ENCODE measurements around the gene CCDC159. TPM values are rescaled to one million over a fixed set of nuclear protein-coding genes. Genes with fewer than 3 reads are reported as not detected.

CCDC159 gene
- total and polyA plus RNA-seq, 2 experiments from 2014 or later = 3.4 to 6.2 TPM

GRCh38 chr19:11399667-11400066 is 53.3 kb downstream of the CCDC159 start (continued):
- TF ChIP-seq, protein P1, sequence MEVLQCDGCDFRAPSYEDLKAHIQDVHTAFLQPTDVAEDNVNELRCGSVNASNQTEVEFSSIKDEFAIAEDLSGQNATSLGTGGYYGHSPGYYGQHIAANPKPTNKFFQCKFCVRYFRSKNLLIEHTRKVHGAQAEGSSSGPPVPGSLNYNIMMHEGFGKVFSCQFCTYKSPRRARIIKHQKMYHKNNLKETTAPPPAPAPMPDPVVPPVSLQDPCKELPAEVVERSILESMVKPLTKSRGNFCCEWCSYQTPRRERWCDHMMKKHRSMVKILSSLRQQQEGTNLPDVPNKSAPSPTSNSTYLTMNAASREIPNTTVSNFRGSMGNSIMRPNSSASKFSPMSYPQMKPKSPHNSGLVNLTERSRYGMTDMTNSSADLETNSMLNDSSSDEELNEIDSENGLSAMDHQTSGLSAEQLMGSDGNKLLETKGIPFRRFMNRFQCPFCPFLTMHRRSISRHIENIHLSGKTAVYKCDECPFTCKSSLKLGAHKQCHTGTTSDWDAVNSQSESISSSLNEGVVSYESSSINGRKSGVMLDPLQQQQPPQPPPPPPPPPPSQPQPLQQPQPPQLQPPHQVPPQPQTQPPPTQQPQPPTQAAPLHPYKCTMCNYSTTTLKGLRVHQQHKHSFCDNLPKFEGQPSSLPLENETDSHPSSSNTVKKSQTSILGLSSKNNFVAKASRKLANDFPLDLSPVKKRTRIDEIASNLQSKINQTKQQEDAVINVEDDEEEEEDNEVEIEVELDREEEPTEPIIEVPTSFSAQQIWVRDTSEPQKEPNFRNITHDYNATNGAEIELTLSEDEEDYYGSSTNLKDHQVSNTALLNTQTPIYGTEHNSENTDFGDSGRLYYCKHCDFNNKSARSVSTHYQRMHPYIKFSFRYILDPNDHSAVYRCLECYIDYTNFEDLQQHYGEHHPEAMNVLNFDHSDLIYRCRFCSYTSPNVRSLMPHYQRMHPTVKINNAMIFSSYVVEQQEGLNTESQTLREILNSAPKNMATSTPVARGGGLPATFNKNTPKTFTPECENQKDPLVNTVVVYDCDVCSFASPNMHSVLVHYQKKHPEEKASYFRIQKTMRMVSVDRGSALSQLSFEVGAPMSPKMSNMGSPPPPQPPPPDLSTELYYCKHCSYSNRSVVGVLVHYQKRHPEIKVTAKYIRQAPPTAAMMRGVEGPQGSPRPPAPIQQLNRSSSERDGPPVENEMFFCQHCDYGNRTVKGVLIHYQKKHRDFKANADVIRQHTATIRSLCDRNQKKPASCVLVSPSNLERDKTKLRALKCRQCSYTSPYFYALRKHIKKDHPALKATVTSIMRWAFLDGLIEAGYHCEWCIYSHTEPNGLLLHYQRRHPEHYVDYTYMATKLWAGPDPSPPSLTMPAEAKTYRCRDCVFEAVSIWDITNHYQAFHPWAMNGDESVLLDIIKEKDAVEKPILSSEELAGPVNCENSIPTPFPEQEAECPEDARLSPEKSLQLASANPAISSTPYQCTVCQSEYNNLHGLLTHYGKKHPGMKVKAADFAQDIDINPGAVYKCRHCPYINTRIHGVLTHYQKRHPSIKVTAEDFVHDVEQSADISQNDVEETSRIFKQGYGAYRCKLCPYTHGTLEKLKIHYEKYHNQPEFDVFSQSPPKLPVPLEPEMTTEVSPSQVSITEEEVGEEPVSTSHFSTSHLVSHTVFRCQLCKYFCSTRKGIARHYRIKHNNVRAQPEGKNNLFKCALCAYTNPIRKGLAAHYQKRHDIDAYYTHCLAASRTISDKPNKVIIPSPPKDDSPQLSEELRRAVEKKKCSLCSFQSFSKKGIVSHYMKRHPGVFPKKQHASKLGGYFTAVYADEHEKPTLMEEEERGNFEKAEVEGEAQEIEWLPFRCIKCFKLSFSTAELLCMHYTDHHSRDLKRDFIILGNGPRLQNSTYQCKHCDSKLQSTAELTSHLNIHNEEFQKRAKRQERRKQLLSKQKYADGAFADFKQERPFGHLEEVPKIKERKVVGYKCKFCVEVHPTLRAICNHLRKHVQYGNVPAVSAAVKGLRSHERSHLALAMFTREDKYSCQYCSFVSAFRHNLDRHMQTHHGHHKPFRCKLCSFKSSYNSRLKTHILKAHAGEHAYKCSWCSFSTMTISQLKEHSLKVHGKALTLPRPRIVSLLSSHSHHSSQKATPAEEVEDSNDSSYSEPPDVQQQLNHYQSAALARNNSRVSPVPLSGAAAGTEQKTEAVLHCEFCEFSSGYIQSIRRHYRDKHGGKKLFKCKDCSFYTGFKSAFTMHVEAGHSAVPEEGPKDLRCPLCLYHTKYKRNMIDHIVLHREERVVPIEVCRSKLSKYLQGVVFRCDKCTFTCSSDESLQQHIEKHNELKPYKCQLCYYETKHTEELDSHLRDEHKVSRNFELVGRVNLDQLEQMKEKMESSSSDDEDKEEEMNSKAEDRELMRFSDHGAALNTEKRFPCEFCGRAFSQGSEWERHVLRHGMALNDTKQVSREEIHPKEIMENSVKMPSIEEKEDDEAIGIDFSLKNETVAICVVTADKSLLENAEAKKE (CRISPR knock-in tag; IDR thresholded peaks at IDR 0.05) = no peak

DNA sequence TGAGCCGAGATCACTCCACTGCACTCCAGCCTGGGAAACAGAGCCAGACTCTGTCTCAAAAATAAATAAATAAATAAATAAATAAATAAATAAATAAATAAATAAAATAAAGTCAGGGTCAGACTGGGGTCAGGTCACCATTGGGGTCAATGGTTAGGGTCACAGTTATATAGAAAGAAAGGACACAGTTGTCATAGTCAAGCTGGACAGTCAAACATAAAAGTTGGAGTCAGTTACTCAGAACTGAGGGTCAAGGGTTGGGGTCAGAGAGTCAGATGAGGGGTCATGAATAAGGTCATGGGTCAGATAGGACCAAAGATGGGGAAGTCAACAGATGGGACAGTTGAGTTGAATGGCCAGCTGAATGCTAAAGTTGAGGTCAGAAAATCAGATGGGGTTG is 54.5 kb downstream of the CCDC159 start:
- Mint-ChIP-seq H3K27ac (no peak overlapping the region), H3K27me3 (ENCODE audit: insufficient read depth, low read depth, poor library complexity) (peaks cover 11% of the 10 kb centered on the region), H3K9me3 (no peaks in the 10 kb centered on the region), H3K4me1 (no peaks in the 10 kb centered on the region; the same call in 2 of the 3 replicates), H3K36me3 (ENCODE audit: low read depth) (peaks cover 46% of the 10 kb centered on the region), H3K4me3 (no peak overlapping the region)
- H2AFZ ChIP-seq = no peak overlapping the region
- H3K36me3 ChIP-seq (ENCODE audit: insufficient read depth) = no peaks in the 10 kb centered on the region; the same call in 1 of the 2 replicates
- no peak for DNase-seq (ENCODE audit: low spot score)
- no peaks in the 10 kb centered on the region for H3K9me2 ChIP-seq (ENCODE audit: insufficient read depth)
- no peak overlapping the region for H3K4me2 ChIP-seq
- H3K27me3 ChIP-seq (ENCODE audit: insufficient read depth) = no peaks in the 10 kb centered on the region
- peaks cover 6% of the 10 kb centered on the region; the same call in 1 of the 2 replicates for H3F3A ChIP-seq (replicated peaks; ENCODE audit: low read depth)
- no peak for ATAC-seq
- no peaks in the 10 kb centered on the region for H4K20me1 ChIP-seq (replicated peaks; ENCODE audit: insufficient read depth)
- H3K4me1 ChIP-seq (ENCODE audit: insufficient read depth) = no peaks in the 10 kb centered on the region; the same call in 1 of the 2 replicates
- H3K27ac ChIP-seq (ENCODE audit: low read depth) = no peak overlapping the region
- no peak overlapping the region for H3K4me3 ChIP-seq
- no peaks in the 10 kb centered on the region for H3K79me2 ChIP-seq (replicated peaks; ENCODE audit: insufficient read depth)
- no peak for TF ChIP-seq ETS1 (IDR thresholded peaks at IDR 0.05)
- TF ChIP-seq, protein P2, sequence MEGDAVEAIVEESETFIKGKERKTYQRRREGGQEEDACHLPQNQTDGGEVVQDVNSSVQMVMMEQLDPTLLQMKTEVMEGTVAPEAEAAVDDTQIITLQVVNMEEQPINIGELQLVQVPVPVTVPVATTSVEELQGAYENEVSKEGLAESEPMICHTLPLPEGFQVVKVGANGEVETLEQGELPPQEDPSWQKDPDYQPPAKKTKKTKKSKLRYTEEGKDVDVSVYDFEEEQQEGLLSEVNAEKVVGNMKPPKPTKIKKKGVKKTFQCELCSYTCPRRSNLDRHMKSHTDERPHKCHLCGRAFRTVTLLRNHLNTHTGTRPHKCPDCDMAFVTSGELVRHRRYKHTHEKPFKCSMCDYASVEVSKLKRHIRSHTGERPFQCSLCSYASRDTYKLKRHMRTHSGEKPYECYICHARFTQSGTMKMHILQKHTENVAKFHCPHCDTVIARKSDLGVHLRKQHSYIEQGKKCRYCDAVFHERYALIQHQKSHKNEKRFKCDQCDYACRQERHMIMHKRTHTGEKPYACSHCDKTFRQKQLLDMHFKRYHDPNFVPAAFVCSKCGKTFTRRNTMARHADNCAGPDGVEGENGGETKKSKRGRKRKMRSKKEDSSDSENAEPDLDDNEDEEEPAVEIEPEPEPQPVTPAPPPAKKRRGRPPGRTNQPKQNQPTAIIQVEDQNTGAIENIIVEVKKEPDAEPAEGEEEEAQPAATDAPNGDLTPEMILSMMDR (conservative IDR thresholded peaks at IDR 0.05; ENCODE audit: low read depth in 2 of 2) = no peak
- TF ChIP-seq POLR2AphosphoS5 (IDR thresholded peaks at IDR 0.05; ENCODE audit: low read depth) = no peak
- TF ChIP-seq, protein P1 (CRISPR knock-in tag; IDR thresholded peaks at IDR 0.05) = no peak
- no peak for TF ChIP-seq ZNF331 (CRISPR knock-in tag; IDR thresholded peaks at IDR 0.05; ENCODE audit: low read depth)
